HG03575 (cell line): ENCODE data around the gene KLK13.

Source experiments
- ATAC-seq: cut with Tn5 transposase; IDR thresholded peaks from one replicate; pipeline ENCODE4 v1.9.1; 2021; ENCODE audit not compliant: unreplicated experiment, insufficient number of reproducible peaks, low FRiP score; ENCODE audit errors: extremely low read depth

The KLK13 gene

DNA sequence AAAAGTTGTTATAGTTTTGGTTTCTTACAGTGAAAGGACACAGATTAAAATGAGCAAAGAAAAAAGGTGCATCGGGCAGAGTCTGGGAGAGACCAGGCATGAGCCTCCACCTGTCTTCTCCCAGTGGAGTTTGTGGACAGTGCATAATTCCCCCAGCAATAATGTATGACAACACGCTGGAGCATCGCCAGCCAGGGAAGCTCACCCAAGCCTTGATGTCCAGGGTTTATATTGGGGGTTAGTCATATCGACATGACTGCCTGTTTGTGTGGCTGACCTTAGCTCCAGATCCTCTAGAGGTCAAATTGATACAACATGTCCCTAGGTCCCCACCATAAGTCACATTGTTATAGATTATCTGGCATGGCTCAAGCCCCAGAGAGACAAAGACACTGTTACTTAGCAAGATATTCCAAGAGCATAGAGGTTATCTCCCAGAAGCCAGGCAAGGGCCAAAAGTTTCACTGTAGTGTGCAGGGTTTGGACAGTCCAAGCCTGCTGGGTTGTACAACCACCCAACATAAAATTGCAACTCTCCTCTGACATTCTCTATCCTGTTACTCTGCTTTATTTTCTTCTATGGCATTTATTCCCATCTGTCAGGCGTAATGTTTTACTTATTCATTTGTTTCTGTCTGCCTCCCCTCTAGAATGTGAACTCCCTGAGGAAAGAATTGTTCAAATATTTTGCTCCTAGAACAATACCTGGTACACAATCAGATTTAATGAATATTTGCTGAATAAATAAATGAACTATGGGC, 5.6 kb upstream of the KLK13 start:
- ATAC-seq, result no peak

DNA sequence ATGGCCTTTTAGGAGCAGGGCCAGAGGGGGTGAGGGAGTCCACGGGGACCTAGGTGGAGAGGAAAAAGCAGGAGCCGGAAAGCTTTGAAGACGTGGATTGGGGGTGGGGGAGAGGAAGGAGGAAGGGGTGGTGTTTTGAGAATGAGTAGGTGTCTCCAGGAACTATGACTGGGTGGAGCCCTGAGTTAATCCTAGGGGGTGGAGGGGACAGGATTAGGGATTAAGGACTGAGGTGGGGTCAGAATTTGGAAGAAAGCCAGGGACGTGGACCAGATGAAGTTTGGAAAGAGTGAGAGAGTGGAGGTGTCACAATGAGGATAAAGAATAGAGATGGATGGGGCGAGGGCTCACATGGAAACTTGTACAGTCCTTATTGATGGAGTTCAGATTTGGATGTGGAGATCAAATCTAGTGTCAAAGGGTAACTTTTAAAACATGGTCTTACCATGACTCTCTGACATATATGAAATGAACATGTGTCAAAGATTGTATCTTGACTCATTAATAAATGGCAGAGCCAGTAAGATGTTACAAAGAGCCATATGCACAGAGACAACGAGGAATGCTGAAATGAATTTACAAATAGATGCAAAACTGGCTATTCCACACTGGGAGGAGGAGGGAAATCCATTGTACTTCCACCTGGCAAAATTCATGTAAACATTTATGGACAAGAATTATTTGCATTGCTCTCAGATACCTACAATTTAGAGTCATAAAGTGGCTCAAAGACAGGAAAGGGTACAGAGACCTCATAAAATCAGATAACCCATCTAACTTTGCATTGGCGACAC, 1.7 kb upstream of the KLK13 start:
- no peak for ATAC-seq

DNA sequence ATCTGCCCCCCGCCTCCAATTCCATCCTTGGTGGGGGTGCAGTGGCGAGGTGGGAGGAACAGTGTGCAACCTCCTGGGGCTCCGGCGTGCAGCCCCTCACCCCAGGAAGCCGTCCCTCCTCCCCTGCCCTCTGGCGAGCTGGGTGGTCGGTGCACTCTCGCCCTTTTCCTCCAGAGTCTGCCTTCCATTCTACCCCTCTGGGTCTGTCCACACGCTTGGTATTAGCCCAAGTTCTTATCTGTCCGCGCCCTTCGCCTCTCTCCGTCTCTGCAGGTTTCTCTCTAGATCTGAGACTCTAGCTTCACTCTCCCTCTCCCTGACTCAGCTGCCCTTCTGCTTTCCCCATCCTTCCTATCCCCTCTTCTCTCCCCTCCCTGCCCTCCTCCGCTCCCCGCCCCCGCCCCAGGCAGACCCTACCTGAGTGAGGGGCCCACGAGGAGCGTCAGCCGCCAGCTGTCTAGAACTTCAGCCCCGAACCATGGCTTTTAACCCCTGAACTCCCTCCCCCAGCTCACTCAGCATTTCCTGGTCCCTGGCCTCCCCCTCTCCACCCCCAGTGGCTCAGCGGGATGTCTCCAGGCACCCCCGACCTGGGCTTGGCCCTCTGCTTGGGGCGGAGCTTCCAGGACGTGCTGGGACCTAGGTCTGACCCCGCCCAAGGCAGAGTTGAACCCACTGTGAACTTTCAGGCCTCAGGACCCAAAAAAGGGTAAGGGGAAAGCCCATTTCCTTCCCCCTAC, 499 bp upstream of the KLK13 start:
- no peak for ATAC-seq

DNA sequence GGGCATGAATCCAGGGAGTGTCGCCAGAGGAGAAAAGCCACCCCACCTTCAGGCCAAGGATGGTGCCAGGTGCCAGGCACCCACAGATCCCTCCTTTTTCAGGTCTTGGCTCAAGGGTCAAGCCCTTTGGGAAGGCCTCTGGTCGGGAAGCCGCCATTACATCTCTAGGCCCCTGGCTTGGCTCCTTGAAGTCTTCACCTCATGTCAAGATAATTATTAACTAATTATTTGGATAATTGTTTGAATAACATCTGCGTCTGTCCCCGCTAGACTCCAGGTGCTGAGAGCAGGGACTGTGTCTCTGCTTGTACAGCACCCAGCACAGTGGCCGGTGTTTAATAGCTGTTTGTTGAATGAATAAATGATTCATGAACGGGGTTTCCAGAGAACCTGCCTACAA, 1.2 kb downstream of the KLK13 start:
- ATAC-seq, result no peak

DNA sequence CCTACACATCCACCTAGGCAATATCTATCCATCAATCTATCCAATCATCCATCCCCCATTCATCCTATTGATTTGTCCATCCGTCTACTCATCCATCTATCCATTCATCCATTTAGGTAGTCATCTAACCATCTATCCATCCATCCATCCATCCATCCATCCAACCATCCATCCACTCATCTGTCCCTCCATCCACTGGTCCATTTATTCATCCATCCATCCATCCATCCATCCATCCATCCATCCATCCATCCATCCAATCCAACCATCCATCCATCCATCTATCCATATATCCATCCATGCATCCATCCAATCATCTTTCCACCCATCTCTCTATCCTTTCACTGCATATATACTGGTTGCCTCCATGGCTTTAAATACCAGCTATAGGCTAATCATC, 3.9 kb downstream of the KLK13 start:
- ATAC-seq, result no peak

DNA sequence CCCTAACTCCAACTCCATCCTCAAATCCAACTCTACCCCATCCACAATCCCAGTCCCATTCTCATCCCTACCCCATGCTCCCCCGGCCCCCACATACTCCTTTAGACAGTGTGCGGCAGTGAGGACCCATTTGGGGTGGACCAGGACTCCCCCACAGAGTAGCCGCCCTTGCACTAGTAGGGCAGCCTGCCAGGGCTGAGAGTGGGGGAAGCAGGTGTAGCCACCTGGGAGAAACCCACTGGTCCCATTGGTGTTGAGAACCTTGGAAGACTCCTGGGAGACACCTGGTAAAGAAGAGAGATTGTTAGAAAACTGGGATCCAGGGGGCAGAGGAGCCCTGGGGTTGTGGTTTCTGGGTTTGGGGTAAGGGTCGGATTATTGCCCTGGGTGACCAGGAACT, 4.6 kb downstream of the KLK13 start:
- no peak for ATAC-seq

DNA sequence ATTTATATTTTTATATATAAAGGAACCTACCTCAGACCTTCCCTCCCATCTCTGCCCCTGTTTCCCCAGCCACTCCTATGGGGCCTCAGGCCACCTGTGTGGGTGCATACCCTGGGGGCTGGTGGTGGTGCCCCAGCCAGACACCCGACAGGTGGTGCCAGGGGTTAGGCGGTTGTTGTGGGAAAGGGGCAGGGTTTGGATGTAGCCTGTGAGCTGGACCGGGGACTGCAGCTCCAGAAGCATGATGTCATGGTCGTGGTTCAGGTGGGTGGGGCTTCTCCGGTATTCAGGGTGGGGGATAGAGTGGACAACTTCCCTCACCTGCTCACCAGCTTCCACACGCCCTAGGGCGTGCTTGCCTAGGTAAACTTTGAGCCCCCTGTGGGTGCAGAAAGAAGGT, 5.2 kb downstream of the KLK13 start:
- ATAC-seq, result no peak

DNA sequence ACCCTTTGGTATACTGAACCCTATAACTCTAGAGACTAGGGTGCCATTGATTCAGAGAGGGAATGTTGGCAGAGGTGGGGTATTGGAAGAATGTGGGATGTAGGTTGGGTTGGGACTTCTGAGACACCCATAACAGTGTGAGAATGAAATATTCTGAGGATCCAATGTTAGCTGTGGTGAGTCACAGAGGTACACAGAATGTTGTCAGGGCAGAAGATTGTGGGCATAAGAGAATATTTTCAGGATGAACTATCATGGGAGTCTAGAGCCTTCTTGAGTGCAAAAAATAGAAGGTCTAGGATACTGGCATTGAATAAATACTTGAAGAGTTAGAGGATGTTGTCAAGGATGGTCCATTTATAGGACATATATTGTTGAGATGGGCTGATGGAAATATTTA, 9.0 kb downstream of the KLK13 start:
- ATAC-seq, result no peak

DNA sequence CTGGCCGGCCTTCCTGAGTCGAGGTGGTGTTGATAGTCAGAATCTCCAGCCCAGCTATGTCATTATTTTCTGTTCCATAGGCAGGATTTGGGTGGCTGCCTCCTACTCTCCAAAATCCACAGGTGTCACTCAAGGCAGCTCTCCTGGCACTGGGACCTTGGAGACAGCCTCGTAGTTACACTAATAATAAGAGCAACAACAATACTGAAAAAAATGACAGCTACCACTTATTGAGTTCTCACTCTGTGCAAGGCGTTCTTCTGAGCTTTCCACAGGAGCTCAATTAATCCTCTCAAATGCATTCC, 17.9 kb downstream of the KLK13 start:
- no peak for ATAC-seq

DNA sequence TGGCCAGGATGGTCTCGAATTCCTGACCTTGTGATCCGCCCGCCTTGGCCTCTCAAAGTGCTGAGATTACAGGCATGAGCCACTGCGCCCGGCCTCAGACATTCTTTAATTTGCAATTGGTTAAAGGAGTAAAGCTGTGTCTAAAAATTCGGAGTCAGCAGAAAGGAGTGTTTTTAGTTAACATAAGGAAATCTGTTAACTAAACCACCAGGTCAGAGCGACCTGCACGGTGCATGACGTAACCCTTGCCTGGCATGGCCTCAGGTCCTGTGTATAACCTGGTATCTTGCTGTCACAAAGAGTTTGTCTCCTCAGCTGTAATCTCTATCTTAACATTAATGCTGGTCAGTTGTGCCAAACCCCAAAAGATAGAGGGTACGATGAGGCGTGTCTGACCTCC, 20.6 kb downstream of the KLK13 start:
- ATAC-seq, result no peak

DNA sequence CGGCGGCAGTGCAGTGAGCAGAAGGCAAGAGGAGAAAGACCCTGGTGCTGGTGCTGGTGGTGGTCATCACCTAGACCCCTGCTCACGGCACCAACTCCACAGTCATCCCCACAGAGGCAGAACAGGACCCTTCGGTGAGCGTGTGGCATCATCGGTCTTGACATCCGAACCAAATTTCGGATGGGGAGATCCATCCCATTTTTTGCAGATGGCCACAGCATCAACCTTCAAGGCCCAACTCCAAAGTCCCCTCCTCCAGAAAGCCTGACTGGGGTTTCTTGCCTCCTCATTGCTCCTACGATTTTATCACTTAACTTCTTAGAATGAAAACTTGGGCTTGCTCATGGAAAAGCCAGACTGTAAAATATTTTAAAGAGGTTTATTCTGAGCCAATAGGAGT, 21.4 kb downstream of the KLK13 start:
- ATAC-seq, result no peak

DNA sequence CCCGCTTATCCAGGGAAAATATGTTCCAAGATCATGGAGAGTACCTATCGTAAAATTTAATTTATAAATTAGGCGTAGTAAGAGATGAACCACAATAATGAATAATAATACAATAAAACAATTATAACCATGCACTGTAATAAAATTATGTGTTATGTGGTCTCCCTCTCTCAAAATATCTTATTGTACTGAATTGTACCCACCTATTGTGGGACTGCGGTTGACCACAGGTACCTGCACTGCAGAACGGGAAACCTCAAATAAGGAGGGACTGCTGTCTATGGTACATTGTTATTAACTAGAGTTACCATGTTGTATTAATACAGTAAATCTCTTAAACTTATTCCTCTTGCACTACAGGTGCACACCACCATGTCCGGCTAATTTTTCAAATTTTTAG, 24.7 kb downstream of the KLK13 start:
- ATAC-seq, result no peak

DNA sequence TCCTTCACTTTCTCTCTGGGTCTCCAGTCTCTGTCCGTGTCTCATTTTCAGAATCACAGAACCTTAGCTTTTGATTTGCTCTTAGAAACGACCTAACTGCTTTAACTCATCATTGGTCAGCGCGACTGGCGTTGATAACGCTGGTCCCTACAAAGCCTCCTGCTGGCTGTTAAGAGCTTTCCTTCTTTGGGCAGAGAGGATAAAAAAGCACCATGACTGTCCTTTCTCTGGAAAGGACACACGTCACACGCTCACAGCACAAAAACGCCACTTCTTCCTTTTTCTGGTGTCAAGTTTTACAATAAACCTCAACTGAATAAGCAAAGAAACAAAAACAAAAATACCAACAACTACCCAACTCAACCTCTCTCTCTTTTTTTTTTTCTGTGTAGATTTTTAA, 28.4 kb downstream of the KLK13 start:
- ATAC-seq, result no peak

DNA sequence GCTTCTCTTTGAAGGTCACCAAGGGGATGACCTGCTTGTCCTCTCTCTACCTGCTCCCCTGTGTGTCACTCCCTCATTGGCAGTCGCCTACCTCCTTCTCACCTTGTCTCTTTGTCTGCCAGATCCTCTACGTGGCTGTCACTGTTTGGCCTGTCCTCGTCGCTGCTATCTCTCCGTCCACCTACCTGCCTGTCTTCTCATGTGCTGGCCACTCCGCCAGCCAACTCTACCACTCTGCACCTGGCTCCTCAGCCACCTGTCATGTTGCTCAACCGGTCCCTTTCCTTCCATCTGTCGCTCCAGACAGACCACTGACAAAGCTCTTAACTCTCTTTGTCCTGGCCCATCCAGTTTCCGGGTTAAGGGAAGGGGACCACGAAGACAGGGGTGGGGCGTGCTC, 30.2 kb downstream of the KLK13 start, which contains the start of gene KLK12:
KLK12 (minus strand) TSS at position 299 of the 400 bp plus-strand sequence. CDS start 381 bp downstream, outside the sequence.
- no peak for ATAC-seq

DNA sequence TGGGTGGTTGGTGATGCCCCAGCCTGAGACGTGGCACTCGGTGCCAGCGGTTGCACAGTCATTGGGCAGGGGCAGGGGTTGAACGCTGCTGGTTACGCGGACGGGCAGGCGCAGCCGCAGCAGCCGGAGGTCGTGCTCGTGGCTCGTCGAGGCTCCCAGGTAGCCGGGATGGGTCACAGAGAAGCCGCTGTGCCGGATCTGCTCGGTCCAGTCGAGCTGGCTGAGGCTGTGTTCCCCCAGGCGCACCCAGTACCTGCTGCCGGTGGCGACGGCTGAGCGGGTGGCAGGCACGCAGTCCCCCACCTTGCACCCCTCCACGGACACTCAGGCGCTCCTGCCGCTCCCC, 33.0 kb downstream of the KLK13 start:
- no peak for ATAC-seq

DNA sequence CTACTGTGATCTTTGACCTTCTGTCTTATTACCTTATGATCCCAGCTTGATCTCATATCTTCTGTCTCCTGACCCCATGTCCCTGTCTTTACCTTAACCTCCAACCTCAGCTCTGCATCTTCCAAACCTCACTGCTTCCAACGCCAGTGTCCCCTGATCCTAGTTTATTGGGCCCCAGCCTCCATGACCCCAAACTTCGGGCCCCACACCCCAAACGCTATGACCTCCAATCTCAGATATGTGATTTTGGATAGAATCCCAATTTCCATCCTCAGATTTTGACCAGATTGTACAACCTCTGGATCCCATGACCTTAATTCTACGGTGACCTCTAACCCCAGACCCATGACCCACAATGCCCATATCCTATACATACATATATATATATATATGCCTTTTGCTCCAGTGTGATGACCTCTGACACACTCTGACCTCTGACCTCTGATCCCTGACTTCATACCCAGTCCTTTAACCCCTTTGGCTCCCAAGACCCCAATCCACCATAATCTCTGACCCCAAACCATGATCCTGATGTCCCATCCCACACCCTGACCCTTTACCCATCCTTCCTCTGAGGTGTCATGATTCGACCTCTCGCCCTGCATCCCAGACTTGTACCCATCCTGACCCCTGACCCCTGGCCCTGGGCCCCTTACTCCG, 33.5 kb downstream of the KLK13 start:
- no peak for ATAC-seq

DNA sequence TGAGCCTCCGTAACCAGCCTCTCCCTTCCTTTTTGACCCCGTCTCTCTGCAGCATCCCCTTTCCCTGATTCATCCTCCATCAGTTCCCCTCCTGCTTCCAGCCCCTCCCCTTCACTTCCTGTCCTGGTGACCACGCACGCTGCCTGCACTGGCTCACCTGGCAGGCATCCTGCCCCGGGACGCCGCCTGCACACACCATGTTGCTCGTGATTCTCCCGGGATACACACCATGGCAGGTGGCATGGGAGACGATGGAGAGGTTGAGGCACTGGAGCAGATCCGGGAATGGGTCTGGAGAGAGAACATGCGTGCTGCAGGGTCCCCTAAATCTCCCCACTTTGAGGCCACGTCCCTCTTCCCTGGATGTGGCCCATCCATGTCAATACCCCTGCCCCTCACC, 34.3 kb downstream of the KLK13 start:
- no peak for ATAC-seq

DNA sequence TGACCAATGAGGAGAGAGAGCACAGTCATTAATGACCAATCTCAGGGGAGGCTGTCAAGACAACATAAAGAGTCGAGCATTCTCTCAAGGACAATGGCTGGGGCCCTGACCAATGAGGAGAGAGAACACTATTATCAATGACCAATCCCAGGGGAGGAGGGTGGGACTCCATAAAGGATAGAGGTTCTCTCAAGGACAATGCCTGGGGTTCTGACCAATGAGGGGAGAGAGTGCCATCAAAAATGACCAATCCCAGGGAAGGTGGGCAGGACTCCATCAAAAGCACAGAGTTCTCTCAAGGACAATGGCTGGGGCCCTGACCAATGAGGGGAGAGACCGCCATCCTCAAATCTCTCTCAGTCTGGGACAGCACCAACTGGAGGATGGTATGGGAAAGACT, 35.2 kb downstream of the KLK13 start:
- no peak for ATAC-seq

DNA sequence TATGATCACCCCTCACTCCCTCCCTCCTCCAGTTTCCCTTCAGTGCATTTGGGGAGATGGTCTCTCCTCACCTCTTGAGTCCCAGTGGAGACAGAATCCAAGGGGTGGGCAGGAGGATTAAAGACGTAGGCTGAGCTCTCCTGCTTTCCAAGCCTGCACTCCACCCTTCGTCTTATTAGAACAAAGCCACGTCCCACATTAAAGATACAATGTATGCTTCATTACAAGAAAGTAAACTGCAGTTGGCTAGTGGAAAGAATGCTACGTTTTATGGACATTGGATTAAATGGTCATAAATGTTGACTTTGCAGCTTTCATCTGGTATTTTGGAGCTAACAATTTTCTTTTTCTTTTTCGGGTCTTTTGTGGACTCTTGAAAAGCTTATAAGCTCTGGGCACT, 37.0 kb downstream of the KLK13 start:
- no peak for ATAC-seq
